GM18907 (cell line): ENCODE results near the gene KCNE2.
"Not testable (repeated sequence)": the region's sequence is repeated elsewhere in the genome, so short reads cannot be mapped to it uniquely, and the experiment has no call there.

Experiments used
- ATAC-seq: cut with Tn5 transposase; IDR thresholded peaks from one replicate; pipeline ENCODE4 v1.9.1; 2021; ENCODE audit warnings: mild to moderate bottlenecking, moderate library complexity; ENCODE audit not compliant: unreplicated experiment

KCNE2 gene

GRCh38 chr21:34406102-34406501 is 42.3 kb downstream of the KCNE2 start:
- not testable (repeated sequence) for ATAC-seq

GRCh38 chr21:34406676-34407075 is 42.9 kb downstream of the KCNE2 start:
- ATAC-seq, result not testable (repeated sequence)

GRCh38 chr21:34407294-34407693 is 43.5 kb downstream of the KCNE2 start:
- ATAC-seq, result not testable (repeated sequence)

GRCh38 chr21:34417448-34418077 is 53.8 kb downstream of the KCNE2 start:
- not testable (repeated sequence) for ATAC-seq
